Effector CD8-positive, alpha-beta T cell (primary cell): ENCODE data around the gene FILIP1L.

Experiments used
- DNase-seq: peaks from one replicate; lab custom pipeline; 2025; lab: John Stamatoyannopoulos, UW

Gene FILIP1L

DNA sequence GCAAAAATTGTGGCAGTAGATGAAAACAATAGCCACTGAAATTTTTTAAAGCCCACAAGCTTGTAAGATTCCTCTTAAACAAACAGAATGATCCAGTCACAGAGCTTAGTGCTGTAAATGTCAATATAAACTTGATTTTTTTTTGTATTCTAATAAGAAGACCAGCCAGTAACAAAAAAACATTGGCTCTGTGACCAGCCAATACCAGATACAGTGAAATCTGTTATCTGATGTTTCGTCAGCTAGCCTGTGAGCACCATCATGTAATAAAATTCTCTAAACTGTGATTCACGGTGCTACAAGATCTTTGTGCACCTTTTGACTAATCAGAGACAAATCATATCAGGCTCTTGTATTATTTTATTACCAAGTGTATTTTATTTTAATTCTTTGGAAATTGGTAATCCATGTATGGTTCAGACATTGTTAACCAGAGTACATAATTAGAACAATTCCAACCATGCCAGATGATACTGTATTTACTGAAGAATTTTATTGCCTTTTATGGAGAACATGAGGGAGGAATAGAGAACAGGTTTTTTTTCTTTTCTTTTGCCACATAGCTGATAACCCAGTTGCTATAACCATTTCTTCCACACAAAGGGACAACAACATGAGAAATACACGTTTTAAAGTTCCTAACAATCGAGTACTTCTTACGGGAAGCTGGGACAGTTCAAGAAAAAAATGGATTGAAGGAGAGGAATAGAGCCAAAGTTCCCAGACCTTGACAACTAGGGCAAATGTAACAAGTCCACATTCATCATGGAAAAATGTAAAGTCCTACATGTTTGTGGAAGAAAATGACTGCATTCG lies 71.9 kb downstream of the FILIP1L start:
- no peak for DNase-seq

DNA sequence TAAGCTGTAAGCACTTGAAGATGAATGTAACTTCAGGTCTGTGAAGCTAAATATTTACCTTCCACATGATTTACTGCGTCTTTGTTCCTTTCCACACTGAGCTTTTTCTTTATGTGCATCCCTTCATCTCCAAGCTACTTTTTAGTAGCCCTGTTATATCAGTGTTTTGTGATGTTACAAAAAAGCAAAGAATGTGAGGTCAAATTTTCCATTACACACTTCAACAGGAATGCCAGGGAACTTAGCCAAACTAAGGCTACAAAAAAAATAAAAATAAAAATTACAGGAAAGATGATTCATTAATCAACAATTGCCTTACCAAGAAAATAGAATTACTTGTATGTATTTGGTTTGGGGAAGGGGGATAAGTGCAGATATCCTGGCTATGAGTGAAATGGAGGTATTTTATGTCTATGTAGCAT lies 73.0 kb downstream of the FILIP1L start:
- DNase-seq: no peak

DNA sequence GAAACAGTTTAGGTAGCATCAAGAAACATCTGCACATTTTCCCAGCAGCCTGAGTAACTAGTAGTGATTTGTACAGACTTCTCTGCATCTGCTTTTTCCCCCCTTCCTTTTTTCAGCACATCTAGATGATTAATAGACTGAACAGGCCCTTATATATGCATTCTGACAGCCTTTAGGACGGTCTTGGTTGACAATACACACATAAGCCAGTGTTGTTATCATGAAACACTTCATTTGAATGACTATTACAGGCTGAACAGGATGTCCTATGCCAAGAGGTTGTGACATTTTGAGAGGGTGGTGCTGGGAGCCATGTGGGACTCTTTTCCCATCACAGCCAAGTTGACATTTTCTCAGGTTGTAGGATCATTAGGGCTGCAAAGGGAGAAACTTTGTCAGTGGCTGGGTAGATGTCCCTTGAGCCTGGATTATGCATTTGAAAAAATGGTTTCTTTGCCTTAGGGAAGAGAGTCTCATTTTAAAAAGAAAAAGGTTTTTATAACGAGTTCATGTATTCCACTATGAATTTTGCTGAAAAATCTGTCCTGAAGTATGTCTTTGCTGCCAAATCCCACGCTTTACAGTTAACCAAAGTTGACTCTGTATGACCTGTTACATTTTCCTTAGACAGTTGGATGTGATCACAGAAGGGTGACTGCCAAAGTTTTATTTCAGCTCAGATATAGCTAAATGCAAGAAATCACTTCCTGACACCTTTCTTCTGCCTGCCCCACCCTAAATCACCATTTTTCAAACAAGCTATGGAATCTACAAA lies 73.7 kb downstream of the FILIP1L start:
- DNase-seq: no peak

DNA sequence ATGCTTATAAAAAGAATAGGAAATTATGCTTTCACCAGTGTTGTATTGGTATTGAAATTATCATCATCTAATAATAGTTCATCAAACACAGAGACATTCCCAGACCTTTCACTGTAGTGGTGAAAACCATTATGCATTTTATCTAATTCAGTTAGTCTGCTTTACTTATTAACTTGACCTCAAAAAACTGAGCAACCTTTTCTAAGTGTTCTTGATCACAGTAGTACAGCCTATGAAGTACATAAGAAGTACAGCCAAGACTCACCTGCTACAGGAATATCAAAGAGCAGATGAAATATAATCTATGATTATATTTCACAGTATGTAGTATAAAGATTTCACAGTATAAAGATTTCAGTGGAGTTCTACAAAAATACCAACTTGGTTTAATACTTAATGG lies 75.2 kb downstream of the FILIP1L start:
- DNase-seq: no peak

DNA sequence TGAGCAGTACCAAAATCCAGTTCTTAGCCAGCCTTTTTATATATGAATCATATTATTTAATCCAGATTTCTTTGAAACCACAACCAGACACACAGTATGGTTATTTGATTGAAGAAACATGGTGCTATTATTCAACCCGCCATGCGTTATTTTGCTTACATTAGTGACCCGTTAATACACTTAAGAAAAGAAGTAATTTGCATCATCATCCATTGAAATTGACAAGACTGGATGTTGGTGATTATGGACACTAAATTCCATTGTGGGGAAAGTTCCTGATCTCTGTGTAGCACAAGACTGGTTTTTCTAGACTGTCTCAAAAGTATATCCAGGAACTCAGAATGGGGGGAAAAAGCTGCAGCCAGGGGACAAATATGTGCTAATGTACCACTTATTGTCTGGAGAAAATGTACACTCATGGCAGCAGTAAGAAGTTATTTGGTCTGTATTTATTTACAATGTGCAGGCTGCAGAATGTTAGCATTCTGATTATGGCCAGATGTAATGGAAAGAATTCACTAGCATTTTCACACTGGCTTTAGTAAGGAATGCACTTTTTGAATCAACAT lies 80.3 kb downstream of the FILIP1L start:
- DNase-seq: no peak

DNA sequence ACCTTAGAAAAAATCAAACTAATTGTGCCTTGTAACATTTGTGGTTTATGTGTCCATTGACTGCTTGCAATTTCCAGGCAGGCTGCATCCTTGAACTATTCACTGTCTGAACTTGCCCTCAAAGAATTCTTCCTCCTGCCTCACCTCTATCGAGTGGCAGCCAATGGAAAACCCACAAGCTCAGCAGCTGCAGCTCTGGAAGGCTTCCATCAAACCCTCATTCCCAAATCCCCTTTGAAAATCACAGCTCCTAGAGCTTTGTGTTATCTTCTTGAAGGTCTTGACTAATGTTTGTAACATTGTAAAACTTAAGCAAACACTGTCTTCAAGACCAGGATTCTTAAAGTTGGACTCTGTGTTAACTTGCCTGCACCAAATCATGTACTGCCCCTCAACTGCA lies 81.1 kb downstream of the FILIP1L start:
- no peak for DNase-seq

DNA sequence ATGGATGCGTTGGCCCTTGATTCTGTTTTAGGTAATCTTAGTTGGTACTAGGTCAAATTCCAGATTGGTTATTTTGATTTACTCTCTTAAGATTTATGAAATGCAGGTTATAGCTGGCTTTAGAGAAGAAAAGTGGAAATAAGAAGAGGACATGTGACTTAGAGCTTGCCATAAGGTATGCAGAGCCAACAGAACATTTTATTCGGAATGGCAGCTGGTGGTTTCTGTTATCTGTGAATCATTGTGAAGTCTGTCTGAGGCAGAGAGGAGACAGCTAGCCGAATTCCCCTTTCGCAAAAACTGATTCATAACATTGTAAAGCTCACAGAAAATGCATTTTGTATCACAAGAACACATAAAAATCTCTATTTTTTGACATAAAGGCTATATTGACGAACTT lies 82.1 kb downstream of the FILIP1L start:
- DNase-seq: no peak

DNA sequence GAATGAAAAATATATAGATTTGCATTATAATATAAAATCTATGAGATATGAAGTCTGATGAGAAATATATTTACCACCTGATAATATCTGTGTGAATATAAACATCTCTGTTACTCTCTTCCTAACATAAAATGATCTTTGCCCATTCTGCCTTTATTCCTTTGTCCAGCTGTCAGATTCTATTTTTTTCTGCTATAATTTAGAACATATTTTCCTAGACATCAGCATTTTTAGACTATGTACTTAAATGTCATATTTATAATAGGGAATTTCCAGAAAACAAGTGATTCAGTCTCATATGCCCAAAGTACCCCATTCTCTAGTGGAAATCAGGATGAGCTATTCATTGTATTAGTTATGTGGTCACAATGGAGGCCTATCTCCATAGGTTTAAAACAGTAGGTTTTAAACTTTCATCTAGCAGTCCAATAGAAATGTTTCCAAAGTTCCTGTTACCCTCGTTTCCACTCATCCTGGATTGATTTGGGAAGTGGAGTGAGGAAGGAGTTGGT lies 83.3 kb downstream of the FILIP1L start:
- no peak for DNase-seq

DNA sequence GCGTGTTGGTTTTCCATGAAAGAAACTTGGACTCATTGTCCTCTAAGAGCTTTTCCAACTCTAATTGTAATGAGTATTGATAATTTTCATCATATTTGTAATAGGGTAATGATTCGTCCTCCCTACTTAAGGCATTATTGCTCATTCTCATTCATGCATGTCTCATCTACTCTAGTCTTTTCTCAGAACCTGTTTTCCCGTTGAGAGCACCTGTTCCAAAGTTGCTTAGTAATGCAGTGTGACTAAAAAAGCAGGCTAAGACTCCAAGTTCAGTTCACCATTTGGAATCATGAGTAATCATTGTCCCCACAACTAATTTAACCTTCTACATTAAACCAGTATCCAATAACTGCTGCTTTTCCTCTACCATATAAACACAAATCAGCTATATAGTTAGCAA lies 84.0 kb downstream of the FILIP1L start:
- DNase-seq: no peak

DNA sequence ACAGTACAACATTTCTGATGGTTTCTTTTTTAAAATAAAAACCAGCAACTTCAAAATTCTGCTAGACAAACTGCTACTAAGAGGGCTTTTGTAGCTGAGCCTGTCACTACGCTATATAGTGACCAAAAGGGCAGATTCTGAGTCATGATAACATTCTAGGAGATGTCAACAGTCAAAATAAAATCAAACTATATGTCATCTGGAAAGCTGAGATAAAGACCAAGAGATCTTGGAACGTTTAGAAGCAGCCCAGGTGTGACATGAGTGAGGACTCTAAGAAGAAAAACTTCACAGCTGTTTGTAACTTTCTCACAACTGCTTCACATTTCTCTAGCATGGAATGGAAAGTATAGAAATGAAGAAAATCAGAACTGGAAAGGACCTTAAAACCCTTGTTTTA lies 84.6 kb downstream of the FILIP1L start:
- DNase-seq: no peak

DNA sequence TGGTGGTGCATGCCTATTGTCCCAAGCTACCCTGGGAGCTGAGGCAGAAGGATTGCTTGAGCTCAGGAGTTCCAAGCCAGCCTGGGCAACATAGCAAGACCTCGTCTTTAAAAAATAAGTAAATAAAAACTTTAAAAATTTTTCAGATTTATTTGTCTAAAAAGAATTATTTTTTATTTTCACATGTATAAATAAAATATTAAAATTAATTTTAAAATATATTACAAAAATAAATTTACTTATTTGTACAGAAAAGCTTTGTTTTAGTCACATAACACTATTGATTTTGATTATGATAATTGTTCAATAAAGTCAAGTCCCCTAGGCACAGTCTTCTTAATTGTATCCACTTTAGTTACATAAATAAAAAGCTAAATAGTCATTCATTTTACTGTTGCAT lies 85.2 kb downstream of the FILIP1L start:
- DNase-seq: no peak

DNA sequence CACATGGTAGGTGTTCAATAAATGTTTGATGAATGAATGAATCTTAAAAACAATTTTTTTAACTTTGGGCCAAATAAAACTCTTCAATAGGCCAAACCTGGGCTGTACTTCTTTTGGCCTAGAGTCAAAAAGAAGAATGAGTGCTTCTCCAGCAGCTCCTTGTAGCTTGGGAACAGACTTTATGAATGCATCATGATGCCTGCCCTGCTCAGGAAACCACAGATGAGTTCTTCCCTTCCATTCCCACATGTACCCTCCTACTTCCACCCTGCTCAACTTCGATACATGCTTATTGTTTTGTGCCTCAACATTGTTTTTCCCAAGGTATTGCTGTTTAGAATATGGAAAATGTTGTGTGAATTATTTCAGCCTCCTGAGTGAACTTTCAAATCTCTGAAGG lies 87.0 kb downstream of the FILIP1L start:
- no peak for DNase-seq

DNA sequence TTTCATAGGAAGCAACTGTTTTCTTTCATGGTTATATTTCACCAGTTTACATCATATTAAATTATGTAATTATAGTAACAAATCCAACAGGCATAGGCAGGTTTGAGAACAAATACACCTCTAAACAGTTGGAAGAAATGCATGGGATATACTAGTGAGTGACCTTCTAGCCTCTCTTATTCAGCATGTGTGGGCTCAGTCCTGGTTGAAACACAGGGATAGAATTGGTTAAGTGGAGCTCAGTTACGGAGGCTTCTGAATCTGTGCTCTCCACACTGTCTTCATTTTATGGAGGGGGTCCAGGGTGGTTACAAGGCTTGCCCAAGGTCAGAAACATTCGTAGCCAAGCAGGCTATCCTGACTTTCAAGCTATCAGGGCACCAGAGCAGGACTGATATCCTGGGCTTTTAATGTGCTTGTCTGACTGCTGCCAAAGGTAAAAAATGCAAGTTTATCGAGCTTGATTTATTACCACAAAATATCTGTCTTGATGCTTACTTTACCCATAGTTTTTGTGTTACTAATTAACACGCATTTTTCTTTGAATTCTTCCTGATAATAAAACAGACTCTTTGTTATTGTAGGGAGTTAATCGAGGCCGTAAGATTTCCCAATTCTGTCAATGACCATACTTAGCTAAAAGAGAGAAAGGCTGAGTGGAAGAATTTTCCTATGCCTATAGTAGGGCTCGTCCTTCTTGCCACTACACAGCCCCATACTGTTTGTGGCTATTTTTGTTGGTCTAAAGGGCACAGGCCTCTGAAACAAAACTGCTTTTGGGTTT lies 89.6 kb downstream of the FILIP1L start:
- DNase-seq: no peak

DNA sequence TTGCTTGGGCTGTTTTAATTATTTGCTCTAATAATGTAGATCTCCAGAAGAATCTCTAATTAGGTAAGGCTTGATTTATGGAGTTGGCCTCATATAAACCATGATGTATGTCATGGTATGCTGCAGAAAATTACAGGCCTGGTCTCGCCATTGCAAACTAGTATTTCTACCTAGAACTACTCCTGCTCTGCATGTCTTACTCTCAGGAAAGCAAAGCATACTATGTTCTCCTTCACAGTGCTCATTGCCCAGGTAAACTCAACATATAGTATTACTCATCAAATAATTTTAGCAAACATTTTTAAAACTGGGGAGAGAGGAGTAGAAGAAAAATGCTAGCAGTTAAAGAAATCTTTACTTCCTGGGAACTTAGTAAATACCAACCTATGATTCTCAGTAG lies 90.7 kb downstream of the FILIP1L start:
- no peak for DNase-seq

DNA sequence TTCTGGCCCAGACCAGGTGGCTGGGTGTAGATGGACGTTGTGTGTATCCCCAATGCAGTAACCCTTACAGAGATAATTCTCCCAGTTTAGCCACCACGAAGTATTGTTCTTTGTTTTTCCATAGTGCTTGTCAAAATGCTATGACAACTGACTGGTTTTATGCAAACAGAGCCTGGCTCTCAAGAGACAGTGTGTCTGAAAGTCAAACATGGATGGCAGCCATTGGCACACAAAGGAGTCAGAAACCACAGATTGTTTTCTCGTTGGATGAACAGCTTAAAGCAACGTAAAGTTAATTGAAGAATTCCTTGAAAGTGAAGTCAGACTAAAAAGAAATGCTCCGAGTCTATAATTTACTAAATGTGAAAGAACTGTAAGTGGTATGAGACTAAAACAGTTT lies 91.2 kb downstream of the FILIP1L start:
- DNase-seq: no peak

DNA sequence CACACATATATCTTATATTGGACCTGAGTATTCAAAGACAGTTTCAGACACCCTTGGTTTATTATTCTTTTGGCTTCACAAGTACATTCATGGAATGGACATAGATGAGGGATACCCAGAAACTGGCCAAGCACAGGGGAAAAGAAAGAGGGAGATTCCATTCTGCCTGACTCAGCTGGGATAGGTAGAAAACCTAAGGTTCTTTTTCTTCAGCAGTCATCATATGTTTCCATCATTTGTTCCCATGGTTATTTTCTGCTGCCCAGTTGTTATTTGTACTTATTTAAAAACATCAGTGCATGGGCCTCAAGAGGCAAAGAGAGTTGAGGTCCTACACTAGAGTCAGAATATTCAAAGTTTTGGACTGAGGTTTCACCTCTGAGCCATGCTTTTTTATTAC lies 91.8 kb downstream of the FILIP1L start:
- DNase-seq: no peak

DNA sequence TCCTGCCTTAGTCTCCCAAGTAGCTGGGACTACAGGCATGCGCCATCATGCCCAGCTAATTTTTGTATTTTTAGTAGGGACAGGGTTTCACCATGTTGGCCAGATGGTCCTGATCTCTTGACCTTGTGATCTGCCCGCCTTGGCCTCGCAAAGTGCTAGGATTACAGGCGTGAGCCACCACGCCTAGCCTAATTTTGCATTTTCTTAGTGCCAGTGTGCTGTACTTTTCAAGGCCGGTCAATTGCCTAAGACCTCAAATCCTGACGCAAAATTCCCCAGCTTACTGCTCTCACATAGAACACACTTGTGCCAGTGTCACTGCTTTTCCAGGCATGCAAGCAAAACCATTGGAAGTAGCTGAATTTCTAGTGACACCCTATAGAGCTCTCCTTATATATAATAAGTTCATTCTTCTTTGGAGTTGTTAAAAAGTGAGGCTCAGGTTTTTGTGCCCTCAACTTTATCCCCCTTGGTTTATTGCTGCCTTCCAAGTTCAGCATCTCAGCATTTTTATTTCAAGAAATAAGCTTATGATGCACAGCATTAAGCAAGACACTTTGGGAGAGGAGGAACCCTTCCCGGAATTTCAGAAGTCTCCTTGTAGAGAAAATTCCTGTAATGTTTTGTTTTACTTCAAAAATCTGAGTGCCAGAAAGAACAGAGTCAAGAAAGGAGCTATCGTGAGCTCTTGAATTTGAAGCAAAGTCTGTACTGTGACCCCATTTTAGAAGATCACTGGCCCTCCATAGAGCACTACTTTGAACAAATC lies 93.2 kb downstream of the FILIP1L start:
- DNase-seq: no peak

DNA sequence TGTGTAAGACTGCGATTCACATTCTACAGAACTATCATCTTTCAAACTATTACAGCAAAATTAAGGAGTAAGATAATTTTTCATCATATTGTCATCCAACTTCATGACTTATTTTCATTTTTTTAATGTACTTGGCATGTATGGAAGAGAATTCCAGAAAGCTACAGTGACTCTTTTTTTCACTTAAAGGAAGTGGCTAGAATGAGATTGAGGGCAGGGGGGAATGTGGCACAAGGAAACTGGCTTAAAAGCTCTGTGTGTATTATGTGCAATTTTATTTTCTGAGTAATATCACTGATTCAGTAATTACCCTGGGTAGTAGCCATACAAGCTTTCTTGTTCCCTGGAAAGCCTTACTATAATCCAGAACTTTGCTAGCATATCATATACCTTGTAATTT lies 94.6 kb downstream of the FILIP1L start:
- DNase-seq: no peak

DNA sequence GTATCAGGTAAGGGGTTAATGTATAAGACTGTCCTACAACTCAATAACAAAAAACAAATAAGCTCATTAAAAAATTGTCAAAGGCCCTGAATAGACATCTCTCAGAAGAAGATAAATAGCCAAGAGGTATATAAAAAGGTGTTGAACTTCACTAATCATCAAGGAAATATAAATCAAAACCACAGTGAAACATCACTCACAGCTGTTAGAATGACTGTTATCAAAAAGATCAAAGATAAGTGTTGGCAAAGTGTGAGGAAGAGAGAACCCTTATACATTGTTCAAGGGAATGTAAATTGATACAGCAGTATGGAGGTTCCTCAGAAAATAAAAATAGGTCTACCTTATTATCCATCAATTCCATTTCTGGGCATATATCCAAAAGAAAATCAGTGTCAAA lies 95.5 kb downstream of the FILIP1L start:
- DNase-seq: no peak

DNA sequence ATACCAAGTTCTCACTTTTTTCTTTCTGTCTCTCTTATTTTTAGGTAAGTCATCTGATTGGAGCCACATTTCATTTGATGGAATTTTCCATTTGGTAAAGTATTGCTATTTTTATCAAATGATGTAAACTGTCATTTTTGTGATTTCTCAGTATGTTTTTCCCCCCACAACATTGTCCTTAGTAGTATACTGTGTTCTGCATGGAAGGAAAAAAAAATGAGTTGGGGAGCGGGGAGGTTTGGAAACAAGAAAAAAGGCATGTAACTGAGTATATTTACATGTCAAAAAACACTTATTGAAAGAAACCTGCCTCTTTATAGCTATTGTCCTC lies 104.2 kb downstream of the FILIP1L start:
- no peak for DNase-seq

DNA sequence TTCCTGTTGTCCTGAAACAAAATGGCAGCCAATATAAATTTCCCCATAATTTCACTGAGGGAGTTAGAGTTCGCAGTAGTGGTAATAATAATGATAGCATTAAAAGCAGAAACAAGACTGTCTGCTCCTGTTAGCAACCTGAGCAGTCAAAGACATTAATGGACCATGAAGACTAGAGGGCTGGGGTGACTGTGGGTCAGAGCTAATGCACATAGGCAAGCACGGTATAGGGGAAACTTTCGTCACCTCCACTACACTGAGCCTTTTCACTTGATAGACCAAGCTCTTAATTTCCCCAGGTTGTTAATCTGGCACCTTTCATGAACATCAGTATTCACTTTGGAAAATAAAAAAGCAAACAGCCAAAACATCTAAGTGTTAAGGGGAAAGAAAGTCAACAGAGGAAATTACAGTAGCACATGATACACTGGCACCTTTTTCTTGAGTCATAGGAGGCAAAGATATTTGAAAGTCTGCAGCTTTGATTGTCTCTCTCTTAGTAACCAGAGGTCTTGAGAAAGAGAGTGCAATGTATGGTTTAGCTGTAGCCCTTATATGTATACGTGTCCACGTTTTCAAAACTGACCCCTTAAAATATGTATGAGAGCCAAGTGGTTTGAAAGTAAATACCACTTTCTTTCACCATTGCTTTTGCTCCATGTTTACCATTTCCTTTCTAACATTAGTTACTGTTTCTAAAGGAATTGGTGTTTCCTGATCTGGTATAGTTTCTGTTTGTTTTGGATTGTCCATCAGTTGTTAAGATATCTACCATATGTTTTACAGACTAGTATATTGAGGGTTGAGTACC lies 104.8 kb downstream of the FILIP1L start:
- DNase-seq: no peak
